ENCODE measurements around the gene GPR17. TPM values are rescaled to one million over a fixed set of nuclear protein-coding genes. Genes with fewer than 3 reads are reported as not detected.

The GPR17 gene
- total RNA-seq, 1 donor from 2014 or later, result 0.18 TPM

DNA sequence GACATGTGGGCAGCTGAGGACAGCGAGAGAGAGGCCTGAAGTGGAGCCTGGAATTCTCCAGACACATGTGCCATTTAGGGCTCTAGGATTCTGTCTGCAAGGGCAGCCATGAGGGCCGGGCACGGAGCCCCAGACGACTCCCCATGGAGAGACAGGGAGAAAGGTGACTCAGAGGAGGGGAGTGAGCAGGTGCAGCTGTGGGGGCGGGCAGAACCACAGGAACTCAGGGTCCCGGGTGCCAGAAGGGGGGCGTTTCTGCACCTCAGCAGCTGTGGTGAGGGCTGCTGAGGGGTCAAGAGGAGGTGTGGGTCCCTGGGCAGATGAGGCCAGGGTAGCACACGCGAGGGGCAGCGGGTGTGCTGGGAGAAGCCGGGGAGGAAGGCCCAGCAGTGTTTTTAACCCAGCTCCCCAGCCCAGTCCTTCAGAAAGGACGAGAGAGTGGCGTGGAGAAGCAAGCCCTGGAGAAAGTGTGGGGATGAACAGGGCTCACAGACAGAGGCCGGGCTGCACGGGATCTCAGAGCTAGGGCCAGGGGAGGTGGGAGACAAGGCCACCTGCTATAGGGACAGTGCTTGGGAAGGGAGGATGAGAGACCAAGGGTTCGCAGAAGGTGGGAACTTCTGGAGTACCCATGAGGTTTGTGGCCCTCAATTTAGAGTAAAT is 7.6 kb downstream of the GPR17 start:
- FAIRE-seq (no peak), DNase-seq (ENCODE audit: low read depth) (no peak)
- Mint-ChIP-seq H3K27ac (ENCODE audit: unreplicated experiment) (no peak overlapping the region), H3K27me3 (ENCODE audit: low read depth, unreplicated experiment) (peaks cover 2% of the 10 kb centered on the region), H3K9me3 (ENCODE audit: unreplicated experiment) (no peaks in the 10 kb centered on the region), H3K36me3 (ENCODE audit: low read depth, unreplicated experiment) (peaks cover 33% of the 10 kb centered on the region), H3K4me3 (ENCODE audit: unreplicated experiment) (no peak overlapping the region), H3K4me1 (ENCODE audit: low read depth, unreplicated experiment) (peaks cover 6% of the 10 kb centered on the region)
- Histone ChIP-seq H3K9me3 (ENCODE audit: insufficient read depth, low read depth, low read length) (no peaks in the 10 kb centered on the region), H3K4me1 (ENCODE audit: insufficient read depth, low read length) (peaks cover 3% of the 10 kb centered on the region), H3K36me3 (ENCODE audit: insufficient read depth, low read length) (no peaks in the 10 kb centered on the region), H3K4me2 (ENCODE audit: low read length) (no peak overlapping the region), H3K79me2 (ENCODE audit: insufficient read depth, low read length) (no peaks in the 10 kb centered on the region), H3K27me3 (ENCODE audit: insufficient read depth, low read length) (no peaks in the 10 kb centered on the region), H2AFZ (ENCODE audit: low read depth, low read length) (no peak overlapping the region), H3K9ac (ENCODE audit: low read length) (no peak overlapping the region), H3K4me3 (ENCODE audit: insufficient read depth, low read depth, low read length) (no peak overlapping the region), H3K27ac (ENCODE audit: low read depth, low read length) (no peak overlapping the region), H4K20me1 (ENCODE audit: insufficient read depth, low read length) (no peaks in the 10 kb centered on the region)
- TF ChIP-seq EZH2 (IDR thresholded peaks at IDR 0.05; ENCODE audit: insufficient read depth, low read length), result no peak
- TF ChIP-seq, protein P1, sequence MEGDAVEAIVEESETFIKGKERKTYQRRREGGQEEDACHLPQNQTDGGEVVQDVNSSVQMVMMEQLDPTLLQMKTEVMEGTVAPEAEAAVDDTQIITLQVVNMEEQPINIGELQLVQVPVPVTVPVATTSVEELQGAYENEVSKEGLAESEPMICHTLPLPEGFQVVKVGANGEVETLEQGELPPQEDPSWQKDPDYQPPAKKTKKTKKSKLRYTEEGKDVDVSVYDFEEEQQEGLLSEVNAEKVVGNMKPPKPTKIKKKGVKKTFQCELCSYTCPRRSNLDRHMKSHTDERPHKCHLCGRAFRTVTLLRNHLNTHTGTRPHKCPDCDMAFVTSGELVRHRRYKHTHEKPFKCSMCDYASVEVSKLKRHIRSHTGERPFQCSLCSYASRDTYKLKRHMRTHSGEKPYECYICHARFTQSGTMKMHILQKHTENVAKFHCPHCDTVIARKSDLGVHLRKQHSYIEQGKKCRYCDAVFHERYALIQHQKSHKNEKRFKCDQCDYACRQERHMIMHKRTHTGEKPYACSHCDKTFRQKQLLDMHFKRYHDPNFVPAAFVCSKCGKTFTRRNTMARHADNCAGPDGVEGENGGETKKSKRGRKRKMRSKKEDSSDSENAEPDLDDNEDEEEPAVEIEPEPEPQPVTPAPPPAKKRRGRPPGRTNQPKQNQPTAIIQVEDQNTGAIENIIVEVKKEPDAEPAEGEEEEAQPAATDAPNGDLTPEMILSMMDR (IDR thresholded peaks at IDR 0.05; ENCODE audit: insufficient read depth, low read depth, low read length), result no peak

DNA sequence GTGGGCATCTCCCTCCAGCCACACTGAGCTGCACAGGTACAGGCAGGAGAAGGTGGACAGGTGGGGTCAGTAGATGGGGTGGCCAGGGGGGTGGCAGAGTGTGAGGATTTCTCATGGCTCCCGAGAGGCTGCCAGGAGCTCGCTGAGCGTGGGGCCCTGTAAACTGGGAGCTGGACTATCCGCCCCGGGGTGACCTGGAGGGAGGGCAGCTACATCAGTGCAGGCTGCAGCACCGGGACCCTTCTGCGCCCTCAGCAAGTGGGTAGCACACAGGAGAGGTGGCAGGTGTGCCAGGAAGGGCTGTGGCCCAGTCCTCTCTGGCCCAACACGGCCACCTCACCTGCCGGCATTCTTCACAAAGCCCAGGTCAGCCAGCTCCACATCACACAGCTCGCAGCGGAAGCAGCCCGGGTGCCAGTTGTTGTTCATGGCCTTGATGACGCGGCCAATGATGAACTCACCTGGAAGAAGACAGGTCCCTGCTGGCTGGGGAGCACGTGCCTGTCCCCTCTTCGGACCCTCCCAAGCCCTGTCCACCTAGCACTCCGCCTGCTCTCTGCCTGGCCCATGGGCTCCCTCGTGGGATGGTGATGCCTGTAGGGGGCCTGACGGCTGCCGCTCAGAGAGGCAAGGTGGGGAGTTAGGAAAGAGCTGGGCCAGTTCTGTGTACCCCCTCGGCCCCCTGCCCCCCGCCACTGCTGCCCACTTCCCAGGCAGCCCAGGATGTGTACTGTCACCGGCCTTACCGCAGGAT is 8.3 kb downstream of the GPR17 start:
- H3K4me1 Mint-ChIP-seq (ENCODE audit: low read depth, unreplicated experiment), result peaks cover 9% of the 10 kb centered on the region

More for the DNA sequence above, 8.3 kb downstream of the GPR17 start:
- H2AFZ ChIP-seq (ENCODE audit: low read depth, low read length), result no peak overlapping the region
- H3K9me3 Mint-ChIP-seq (ENCODE audit: unreplicated experiment), result no peaks in the 10 kb centered on the region
- peaks cover 3% of the 10 kb centered on the region for H3K4me1 ChIP-seq (ENCODE audit: insufficient read depth, low read length)
- TF ChIP-seq EZH2 (IDR thresholded peaks at IDR 0.05; ENCODE audit: insufficient read depth, low read length), result no peak
- TF ChIP-seq, protein P1 (IDR thresholded peaks at IDR 0.05; ENCODE audit: insufficient read depth, low read depth, low read length), result no peak
- FAIRE-seq, result no peak
- no peaks in the 10 kb centered on the region for H3K27me3 ChIP-seq (ENCODE audit: insufficient read depth, low read length)
- H3K9ac ChIP-seq (ENCODE audit: low read length), result no peak overlapping the region
- no peaks in the 10 kb centered on the region for H3K36me3 ChIP-seq (ENCODE audit: insufficient read depth, low read length)
- H3K27ac ChIP-seq (ENCODE audit: low read depth, low read length), result no peak overlapping the region
- H3K4me3 ChIP-seq (ENCODE audit: insufficient read depth, low read depth, low read length), result no peak overlapping the region
- no peaks in the 10 kb centered on the region for H3K79me2 ChIP-seq (ENCODE audit: insufficient read depth, low read length)
- peaks cover 35% of the 10 kb centered on the region for H3K36me3 Mint-ChIP-seq (ENCODE audit: low read depth, unreplicated experiment)
- H3K4me3 Mint-ChIP-seq (ENCODE audit: unreplicated experiment), result no peak overlapping the region
- peaks cover 2% of the 10 kb centered on the region for H3K27me3 Mint-ChIP-seq (ENCODE audit: low read depth, unreplicated experiment)
- no peak overlapping the region for H3K4me2 ChIP-seq (ENCODE audit: low read length)
- H3K27ac Mint-ChIP-seq (ENCODE audit: unreplicated experiment), result no peak overlapping the region
- DNase-seq (ENCODE audit: low read depth), result no peak
- H3K9me3 ChIP-seq (ENCODE audit: insufficient read depth, low read depth, low read length), result no peaks in the 10 kb centered on the region
- no peaks in the 10 kb centered on the region for H4K20me1 ChIP-seq (ENCODE audit: insufficient read depth, low read length)

Measured in astrocyte (in vitro differentiated cells and primary cell).